ENCODE data around the gene IL1R2. TPM values are rescaled to one million over a fixed set of nuclear protein-coding genes. Genes with fewer than 3 reads are reported as not detected.

IL1R2 gene
- total RNA-seq, 4 donors from 2014 or later, result 2.3 to 18.2 (median 7.0) TPM

DNA sequence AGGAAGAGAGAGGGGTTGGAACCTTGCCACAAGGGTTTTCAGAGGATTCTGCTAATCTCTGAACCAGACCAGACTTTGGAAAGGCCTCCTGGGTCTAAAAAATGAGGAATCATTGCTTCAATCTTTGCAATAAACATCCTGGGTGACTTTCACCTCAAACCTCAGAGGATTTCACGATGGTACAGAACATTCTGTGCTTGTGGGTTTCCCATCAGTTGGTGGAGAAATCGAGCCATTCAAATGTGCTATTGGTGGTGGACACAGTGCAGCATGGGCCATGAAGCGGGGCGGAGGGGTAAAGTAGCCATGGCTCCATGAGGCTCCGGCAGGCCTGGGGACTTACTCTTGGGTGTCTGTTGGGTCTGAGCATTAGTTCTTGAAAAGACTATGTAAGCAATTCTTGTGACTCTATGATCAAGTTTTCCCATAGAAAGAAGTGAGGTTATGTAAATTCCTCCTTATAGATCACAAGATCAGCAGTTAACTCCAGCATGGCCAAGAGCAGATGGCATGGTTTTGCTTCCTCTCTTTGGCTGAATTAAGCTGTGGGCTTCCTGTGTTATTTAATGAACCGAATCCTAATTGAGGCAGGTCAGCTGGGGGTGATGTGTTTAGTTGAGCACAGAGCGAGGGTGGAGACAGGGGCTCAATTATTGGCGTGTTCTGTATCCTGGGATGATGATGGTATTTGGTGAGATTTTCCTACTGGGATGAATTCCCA is 1.9 kb upstream of the IL1R2 start:
- Histone ChIP-seq H3K4me1 (no peaks in the 10 kb centered on the region), H3K36me3 (no peaks in the 10 kb centered on the region), H3K4me3 (no peak overlapping the region), H3K27me3 (no peaks in the 10 kb centered on the region), H3K27ac (no peak overlapping the region), H3K9me3 (no peaks in the 10 kb centered on the region)
- no peak for DNase-seq
- TF ChIP-seq, protein P1, sequence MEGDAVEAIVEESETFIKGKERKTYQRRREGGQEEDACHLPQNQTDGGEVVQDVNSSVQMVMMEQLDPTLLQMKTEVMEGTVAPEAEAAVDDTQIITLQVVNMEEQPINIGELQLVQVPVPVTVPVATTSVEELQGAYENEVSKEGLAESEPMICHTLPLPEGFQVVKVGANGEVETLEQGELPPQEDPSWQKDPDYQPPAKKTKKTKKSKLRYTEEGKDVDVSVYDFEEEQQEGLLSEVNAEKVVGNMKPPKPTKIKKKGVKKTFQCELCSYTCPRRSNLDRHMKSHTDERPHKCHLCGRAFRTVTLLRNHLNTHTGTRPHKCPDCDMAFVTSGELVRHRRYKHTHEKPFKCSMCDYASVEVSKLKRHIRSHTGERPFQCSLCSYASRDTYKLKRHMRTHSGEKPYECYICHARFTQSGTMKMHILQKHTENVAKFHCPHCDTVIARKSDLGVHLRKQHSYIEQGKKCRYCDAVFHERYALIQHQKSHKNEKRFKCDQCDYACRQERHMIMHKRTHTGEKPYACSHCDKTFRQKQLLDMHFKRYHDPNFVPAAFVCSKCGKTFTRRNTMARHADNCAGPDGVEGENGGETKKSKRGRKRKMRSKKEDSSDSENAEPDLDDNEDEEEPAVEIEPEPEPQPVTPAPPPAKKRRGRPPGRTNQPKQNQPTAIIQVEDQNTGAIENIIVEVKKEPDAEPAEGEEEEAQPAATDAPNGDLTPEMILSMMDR (IDR thresholded peaks at IDR 0.05), result no peak
- TF ChIP-seq POLR2A (IDR thresholded peaks at IDR 0.05), result no peak

DNA sequence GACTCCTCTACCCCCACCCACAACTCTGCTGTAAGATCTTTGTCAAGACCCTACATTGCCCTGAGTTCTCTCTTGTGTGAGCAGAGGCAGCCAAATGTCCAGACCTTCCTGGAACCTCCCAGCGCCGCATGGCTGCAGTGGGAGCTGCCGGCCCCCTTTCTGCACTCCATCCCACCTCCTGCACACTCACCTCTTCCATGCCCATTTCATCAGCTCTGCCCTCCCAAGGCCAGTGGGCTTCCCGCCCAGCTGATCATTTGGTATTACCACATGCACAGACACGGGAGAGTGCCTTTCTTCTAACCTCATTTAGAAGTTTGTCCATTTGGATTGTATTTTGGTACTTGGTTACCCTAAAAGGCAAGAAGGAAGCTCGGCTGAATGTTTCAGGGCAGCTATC is 2.0 kb downstream of the IL1R2 start:
- Histone ChIP-seq H3K36me3 (no peaks in the 10 kb centered on the region), H3K4me3 (no peak overlapping the region), H3K9me3 (no peaks in the 10 kb centered on the region), H3K4me1 (no peaks in the 10 kb centered on the region), H3K27ac (no peak overlapping the region), H3K27me3 (no peaks in the 10 kb centered on the region)
- TF ChIP-seq, protein P1 (IDR thresholded peaks at IDR 0.05), result no peak
- TF ChIP-seq POLR2A (IDR thresholded peaks at IDR 0.05), result no peak
- DNase-seq, result no peak

DNA sequence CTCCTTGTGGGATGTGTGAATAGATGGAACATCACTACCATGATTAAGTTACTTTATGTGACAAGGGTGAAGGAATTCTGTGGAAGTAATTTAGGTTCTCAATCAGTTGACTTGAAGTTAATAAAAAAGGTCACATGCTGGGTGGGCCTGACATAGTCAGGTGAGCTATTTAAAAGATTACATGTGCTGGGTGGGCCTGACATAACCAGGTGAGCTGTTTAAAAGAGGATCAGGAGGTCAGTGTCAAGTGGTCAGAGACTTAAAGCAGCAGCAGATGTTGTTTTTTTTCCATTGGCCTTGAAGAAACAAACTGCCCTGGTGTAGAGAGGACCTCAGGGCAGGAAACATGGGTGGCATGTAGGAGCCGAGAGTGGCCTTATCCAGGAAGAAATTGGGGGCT is 3.3 kb downstream of the IL1R2 start:
- Histone ChIP-seq H3K9me3 (no peaks in the 10 kb centered on the region), H3K4me1 (no peaks in the 10 kb centered on the region), H3K4me3 (no peak overlapping the region), H3K27me3 (no peaks in the 10 kb centered on the region), H3K27ac (no peak overlapping the region), H3K36me3 (no peaks in the 10 kb centered on the region)
- TF ChIP-seq, protein P1 (IDR thresholded peaks at IDR 0.05), result no peak
- no peak for TF ChIP-seq POLR2A (IDR thresholded peaks at IDR 0.05)
- no peak for DNase-seq

DNA sequence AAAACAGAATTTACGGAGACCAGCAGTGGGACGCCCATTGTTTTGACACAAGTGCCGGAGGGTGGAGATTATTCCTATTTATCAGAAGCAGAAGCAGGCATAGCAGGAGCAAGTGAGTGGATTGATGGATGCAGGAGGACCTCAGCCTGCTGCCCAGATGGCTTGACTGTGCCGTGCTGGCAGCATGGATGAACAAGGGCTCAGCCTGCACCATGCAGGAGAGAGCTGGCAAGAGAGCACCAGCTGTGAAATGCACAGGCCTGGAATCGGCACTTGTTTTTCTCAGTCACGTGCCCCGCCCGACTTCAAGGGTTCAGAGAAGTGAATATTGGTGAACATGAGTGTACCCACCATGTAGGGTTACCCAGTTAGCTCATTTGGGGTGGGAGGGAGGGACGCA is 4.0 kb downstream of the IL1R2 start:
- Histone ChIP-seq H3K27ac (no peak overlapping the region), H3K36me3 (no peaks in the 10 kb centered on the region), H3K4me3 (no peak overlapping the region), H3K4me1 (no peaks in the 10 kb centered on the region), H3K27me3 (no peaks in the 10 kb centered on the region), H3K9me3 (no peaks in the 10 kb centered on the region)
- no peak for DNase-seq
- TF ChIP-seq POLR2A (IDR thresholded peaks at IDR 0.05), result no peak
- TF ChIP-seq, protein P1 (IDR thresholded peaks at IDR 0.05), result no peak

DNA sequence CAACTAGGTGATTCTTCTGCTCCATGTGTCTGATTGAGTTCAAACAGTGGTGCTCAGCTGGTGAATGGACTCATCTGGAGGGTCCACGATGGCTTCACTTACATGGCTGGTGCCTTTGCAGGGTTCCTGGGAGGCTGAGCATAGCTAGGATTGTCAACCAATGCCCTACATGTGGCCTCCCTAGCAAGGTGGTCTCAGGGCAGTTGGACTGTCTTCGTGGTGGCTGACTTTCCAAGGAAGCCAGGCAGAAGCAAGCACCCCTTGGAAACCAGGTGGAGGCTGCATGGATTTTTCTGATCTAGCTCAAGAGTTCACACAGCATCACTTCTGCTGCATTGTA is 6.8 kb downstream of the IL1R2 start:
- Histone ChIP-seq H3K27me3 (no peaks in the 10 kb centered on the region), H3K4me3 (no peak overlapping the region), H3K36me3 (no peaks in the 10 kb centered on the region), H3K9me3 (no peaks in the 10 kb centered on the region), H3K4me1 (no peaks in the 10 kb centered on the region), H3K27ac (peak overlapping the region in 1 of 4 donors; percentile 16)
- TF ChIP-seq POLR2A (IDR thresholded peaks at IDR 0.05), result no peak
- TF ChIP-seq, protein P1 (IDR thresholded peaks at IDR 0.05), result no peak
- DNase-seq, result no peak

Measured in Peyer's patch (tissue), 4 donors.